Transverse colon (tissue), 4 donors: ENCODE data around the gene RD3L. TPM values are rescaled to one million over a fixed set of nuclear protein-coding genes. Genes with fewer than 3 reads are reported as not detected.

Source experiments
- DNase-seq: peaks from one replicate; pipeline ENCODE4 v3.0.0-alpha.2; 2019
- H3K27ac ChIP-seq, 4 donors: fragments of 200-600 bp; sonication (generic); 2 replicates each; pipeline ENCODE4 v1.5.1; 2016 to 2018; ENCODE audit warnings: inconsistent platforms in 4 of 4
- H3K27me3 ChIP-seq: fragments of 200-600 bp; sonication (generic); 2 replicates; pipeline ENCODE4 v1.5.1; 2017; ENCODE audit warnings: inconsistent platforms
- H3K36me3 ChIP-seq, 4 donors: fragments of 200-600 bp; sonication (generic); 2 replicates each; pipeline ENCODE4 v1.5.1; 2017 to 2019; ENCODE audit warnings: inconsistent platforms in 4 of 4
- H3K4me1 ChIP-seq, 4 donors: fragments of 200-600 bp; sonication (generic); 2 replicates each; pipeline ENCODE4 v1.5.1; 2017 to 2020; ENCODE audit warnings: inconsistent platforms in 4 of 4
- H3K4me3 ChIP-seq, 4 donors: fragments of 200-600 bp; sonication (generic); 1 replicate in 1 of 4; 2 replicates in 3 of 4; pipeline versions ENCODE4 v1.5.1 to v1.6.1; 2017 to 2019; ENCODE audit warnings: inconsistent platforms in 4 of 4
- H3K9me3 ChIP-seq, 2 donors: fragments of 200-600 bp; sonication (generic); 2 replicates each; pipeline ENCODE4 v1.5.1; 2017 to 2019; ENCODE audit warnings: inconsistent platforms in 2 of 2
- EP300 ChIP-seq: sonication (generic); formaldehyde crosslinking; IDR thresholded peaks from one replicate; pipeline ENCODE4 v1.6.1; 2017; ENCODE audit warnings: antibody characterized with exemption, low read depth
- POLR2A ChIP-seq: fragments of 450-650 bp; IDR thresholded peaks from one replicate; pipeline ENCODE4 v1.6.1; 2016; ENCODE audit warnings: antibody characterized with exemption, mild to moderate bottlenecking, moderate library complexity
- POLR2AphosphoS5 ChIP-seq, 3 donors: sonication (generic); formaldehyde crosslinking; IDR thresholded peaks; one replicate each; pipeline ENCODE4 v1.6.1; 2016; ENCODE audit warnings: antibody characterized with exemption in 3 of 3
- WGBS, 2 donors: methylation state at CpG; one replicate each; pipeline ENCODE4 v1.1.5; 2018; ENCODE audit warnings: low coverage in 1 of 2; 5-methylcytosine and 5-hydroxymethylcytosine counted together
- in situ Hi-C, 4 donors: fragments of 200-750 bp; cut with MboI; loops; one replicate each; pipeline versions ENCODE4 v1.15.0 to v1.15.1; 2017; ENCODE audit warnings: low sequenced_read_pairs in 3 of 4, low pct_ligation_motif_present in 1 of 4, low pct_unique_long_range_greater_than_20kb in 1 of 4
- intact Hi-C: fragments of 100-400 bp; cut with DNase I; formaldehyde crosslinking; loops from one replicate; pipeline ENCODE4 v1.15.1; 2023; ENCODE audit warnings: low total_unique reads
- total RNA-seq, 4 donors: library from RNA; depleted of rRNA; stranded (reverse); fragments of >200 nt; gene quantifications; one replicate each; pipeline ENCODE4 v1.1.0, GENCODE V29; 2016
- TF ChIP-seq, protein P1 (sequence below), 5 experiments: fragments of 200-600 bp in 3 of 5; fragments of 450-650 bp in 2 of 5; sonication (generic) in 3 of 5; IDR thresholded peaks; 1 replicate in 2 of 5; 2 replicates in 3 of 5; pipeline ENCODE4 v1.5.1; 2016 to 2017; ENCODE audit warnings: antibody characterized with exemption in 5 of 5, inconsistent platforms in 3 of 5, mild to moderate bottlenecking in 2 of 5, moderate library complexity in 1 of 5

RD3L gene
- total RNA-seq, 4 donors from 2014 or later: not detected

DNA sequence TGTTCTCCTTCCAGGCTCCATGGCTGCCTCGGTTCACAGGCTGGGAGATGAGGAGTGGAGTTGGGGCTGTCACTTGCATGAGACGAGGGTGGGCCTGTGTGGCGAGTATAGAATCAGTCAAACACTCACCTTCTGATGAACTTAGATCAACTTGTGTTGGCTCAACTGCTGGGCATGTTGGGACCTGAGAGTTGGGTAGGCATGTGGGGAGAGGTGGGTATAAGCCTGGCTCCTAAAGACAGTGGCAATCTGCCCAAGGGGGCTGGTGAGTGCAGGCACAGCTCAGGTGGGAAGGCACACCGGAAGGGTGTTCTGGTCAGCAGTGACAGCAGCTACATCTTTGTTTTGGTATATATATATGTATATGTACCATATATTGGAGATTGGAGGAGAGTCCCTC is 44.1 kb downstream of the RD3L start:
- WGBS, 2 donors: 90% methylated on average over 4 of the region's 4 CpGs; no CpG with 5 or more reads in 1 of the 2 donors
- Histone ChIP-seq H3K27ac (peak overlapping the region; percentile 73 to 83 (median 80)), H3K4me1 (peaks cover 22 to 57% (median 45%) of the 10 kb centered on the region in 4 donors), H3K4me3 (no peak overlapping the region), H3K9me3 (no peaks in the 10 kb centered on the region), H3K27me3 (no peaks in the 10 kb centered on the region), H3K36me3 (no peaks in the 10 kb centered on the region)
- in situ Hi-C loops (no loop called here), intact Hi-C loops (no loop called here)
- DNase-seq: no peak
- TF ChIP-seq POLR2AphosphoS5 (IDR thresholded peaks at IDR 0.05): no peak
- TF ChIP-seq, protein P1, sequence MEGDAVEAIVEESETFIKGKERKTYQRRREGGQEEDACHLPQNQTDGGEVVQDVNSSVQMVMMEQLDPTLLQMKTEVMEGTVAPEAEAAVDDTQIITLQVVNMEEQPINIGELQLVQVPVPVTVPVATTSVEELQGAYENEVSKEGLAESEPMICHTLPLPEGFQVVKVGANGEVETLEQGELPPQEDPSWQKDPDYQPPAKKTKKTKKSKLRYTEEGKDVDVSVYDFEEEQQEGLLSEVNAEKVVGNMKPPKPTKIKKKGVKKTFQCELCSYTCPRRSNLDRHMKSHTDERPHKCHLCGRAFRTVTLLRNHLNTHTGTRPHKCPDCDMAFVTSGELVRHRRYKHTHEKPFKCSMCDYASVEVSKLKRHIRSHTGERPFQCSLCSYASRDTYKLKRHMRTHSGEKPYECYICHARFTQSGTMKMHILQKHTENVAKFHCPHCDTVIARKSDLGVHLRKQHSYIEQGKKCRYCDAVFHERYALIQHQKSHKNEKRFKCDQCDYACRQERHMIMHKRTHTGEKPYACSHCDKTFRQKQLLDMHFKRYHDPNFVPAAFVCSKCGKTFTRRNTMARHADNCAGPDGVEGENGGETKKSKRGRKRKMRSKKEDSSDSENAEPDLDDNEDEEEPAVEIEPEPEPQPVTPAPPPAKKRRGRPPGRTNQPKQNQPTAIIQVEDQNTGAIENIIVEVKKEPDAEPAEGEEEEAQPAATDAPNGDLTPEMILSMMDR (IDR thresholded peaks at IDR 0.05): no peak

DNA sequence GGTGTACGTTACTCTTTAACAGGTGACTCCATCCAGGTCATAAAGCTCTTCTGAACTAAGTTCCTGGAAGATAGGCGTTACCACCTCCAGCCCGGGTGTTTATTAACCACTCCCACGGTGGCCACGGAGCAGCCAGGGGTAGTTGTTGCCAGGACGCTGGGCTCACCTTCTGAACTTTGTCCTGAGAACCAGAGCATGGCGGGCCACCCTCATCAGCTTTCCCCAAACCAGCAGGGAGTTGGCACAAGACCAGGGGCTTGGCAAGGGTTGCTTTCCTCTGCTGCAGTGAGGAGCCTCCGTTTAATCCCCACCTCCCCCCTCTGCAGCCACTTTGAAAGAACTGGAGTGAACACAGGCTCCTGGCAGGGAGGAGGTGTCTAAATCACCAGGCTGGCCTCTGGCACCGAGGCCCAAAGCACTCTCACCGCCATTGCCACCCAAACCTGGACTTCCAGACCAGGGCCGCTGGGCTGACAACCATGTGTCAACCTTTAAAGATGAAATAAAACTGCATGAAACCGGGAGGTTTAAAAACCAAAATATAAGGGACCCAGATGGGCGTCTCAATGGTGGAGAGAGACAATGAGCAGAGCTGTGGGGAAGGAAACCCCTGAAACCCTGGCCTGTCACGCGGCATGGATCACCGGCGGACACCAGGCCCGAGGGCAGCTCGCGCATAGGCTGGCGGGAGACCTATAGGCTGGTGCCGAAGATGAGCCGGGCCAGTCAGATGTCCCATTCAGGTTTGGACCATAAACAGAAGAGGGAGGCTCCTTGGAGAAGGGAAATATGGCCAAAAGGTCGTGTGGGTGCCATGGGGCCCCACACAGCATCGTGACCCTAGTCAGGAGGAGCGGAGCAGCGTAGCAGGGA is 45.0 kb downstream of the RD3L start:
- peak overlapping the region; percentile 73 to 83 (median 80) for H3K27ac ChIP-seq
- peak; percentile 93 for DNase-seq
- intact Hi-C loops (no loop called here), in situ Hi-C loops (no loop called here)
- no peaks in the 10 kb centered on the region for H3K27me3 ChIP-seq
- no peaks in the 10 kb centered on the region for H3K9me3 ChIP-seq
- no peaks in the 10 kb centered on the region for H3K36me3 ChIP-seq
- peaks cover 22 to 57% (median 45%) of the 10 kb centered on the region in 4 donors for H3K4me1 ChIP-seq
- no peak overlapping the region for H3K4me3 ChIP-seq
- TF ChIP-seq EP300: no peak
- TF ChIP-seq POLR2A: no peak
- peak; percentile 26 to 55 (median 55) for TF ChIP-seq POLR2AphosphoS5 (IDR thresholded peaks at IDR 0.05)
- TF ChIP-seq, protein P1 (IDR thresholded peaks at IDR 0.05): no peak
- WGBS, 2 donors: 63% methylated on average over 26 of the region's 27 CpGs; no CpG with 5 or more reads in 1 of the 2 donors

DNA sequence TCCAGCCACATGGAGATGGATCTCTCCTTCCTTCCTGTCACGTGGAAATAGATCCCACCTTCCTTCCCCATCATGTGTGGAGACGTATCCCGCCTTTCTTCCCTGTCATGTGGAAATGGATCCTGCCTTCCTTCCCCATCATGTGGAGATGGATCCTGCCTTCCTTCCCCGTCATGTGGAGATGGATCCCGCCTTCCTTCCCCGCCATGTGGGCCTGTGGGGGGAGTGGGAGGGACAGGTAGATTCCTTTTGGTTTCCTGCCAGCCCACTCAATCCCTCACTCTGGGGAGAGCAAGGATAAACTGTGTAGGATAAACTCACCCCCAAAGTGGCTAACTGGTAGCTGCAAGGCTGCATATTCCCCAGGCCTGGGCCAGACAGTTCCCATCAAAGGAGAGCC is 45.8 kb downstream of the RD3L start:
- 40 to 58% methylated on average over 1 to 6 of the region's 6 CpGs for WGBS, 2 donors
- Histone ChIP-seq H3K4me3 (no peak overlapping the region), H3K27ac (peak overlapping the region; percentile 73 to 83 (median 80))

DNA sequence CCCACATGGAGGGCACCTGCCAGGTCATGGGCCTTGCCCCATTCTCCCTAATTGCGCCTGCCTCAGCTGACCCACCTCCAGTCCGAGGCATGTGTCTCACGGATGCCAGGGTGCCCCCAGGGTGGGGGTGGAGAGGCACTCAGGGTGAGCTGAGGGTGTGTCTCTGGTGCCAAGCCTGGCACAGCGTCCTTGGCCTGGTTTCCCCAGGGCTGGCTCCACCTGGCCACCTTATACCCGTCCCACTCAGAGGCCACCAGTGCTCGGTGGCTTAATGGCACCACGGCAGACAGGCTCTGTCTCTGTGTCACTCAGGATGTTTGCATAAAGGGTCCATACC is 47.6 kb downstream of the RD3L start:
- Histone ChIP-seq H3K27me3 (no peaks in the 10 kb centered on the region), H3K4me1 (peaks cover 22 to 72% (median 50%) of the 10 kb centered on the region in 4 donors), H3K27ac (peak overlapping the region; percentile 42 to 67 (median 60)), H3K9me3 (no peaks in the 10 kb centered on the region), H3K36me3 (no peaks in the 10 kb centered on the region), H3K4me3 (no peak overlapping the region)
- intact Hi-C loops (no loop called here), in situ Hi-C loops (no loop called here)
- no peak for DNase-seq
- TF ChIP-seq POLR2A (no peak), EP300 (no peak), POLR2AphosphoS5 (IDR thresholded peaks at IDR 0.05) (no peak)
- TF ChIP-seq, protein P1 (IDR thresholded peaks at IDR 0.05): no peak
- WGBS, 2 donors: 39% methylated on average over 7 of the region's 7 CpGs; no CpG with 5 or more reads in 1 of the 2 donors

More for the DNA sequence above, 45.8 kb downstream of the RD3L start:
- in situ Hi-C loops: no loop called here
- H3K4me1 ChIP-seq: peaks cover 22 to 59% (median 45%) of the 10 kb centered on the region in 4 donors
- TF ChIP-seq, protein P1 (IDR thresholded peaks at IDR 0.05): no peak
- TF ChIP-seq POLR2AphosphoS5 (IDR thresholded peaks at IDR 0.05) (no peak), EP300 (no peak), POLR2A (no peak)
- no peaks in the 10 kb centered on the region for H3K27me3 ChIP-seq
- intact Hi-C loops: no loop called here
- no peaks in the 10 kb centered on the region for H3K36me3 ChIP-seq
- no peak for DNase-seq
- no peaks in the 10 kb centered on the region for H3K9me3 ChIP-seq
